Glutamatergic neuron (in vitro differentiated cells): ENCODE data around the gene LDLRAD4. TPM values are rescaled to one million over a fixed set of nuclear protein-coding genes. Genes with fewer than 3 reads are reported as not detected.

Source experiments
- DNase-seq: peaks from one replicate; pipeline ENCODE4 v3.0.0; 2022
- H3K27ac Mint-ChIP-seq: one replicate; pipeline ENCODE4 v1.8.0; 2020; ENCODE audit warnings: mild to moderate bottlenecking, mixed read lengths, inconsistent platforms; ENCODE audit not compliant: unreplicated experiment
- H3K27me3 Mint-ChIP-seq: one replicate; pipeline ENCODE4 v1.8.0; 2020; ENCODE audit warnings: mild to moderate bottlenecking, moderate library complexity, mixed read lengths, inconsistent platforms; ENCODE audit not compliant: unreplicated experiment
- H3K36me3 Mint-ChIP-seq: one replicate; pipeline ENCODE4 v1.8.0; 2020; ENCODE audit warnings: mild to moderate bottlenecking, mixed read lengths, inconsistent platforms; ENCODE audit not compliant: unreplicated experiment
- H3K4me1 Mint-ChIP-seq: one replicate; pipeline ENCODE4 v1.8.0; 2020; ENCODE audit warnings: mild to moderate bottlenecking, low read depth, mixed read lengths, inconsistent platforms; ENCODE audit not compliant: unreplicated experiment
- H3K4me3 Mint-ChIP-seq: one replicate; pipeline ENCODE4 v1.8.0; 2020; ENCODE audit warnings: mild to moderate bottlenecking, mixed read lengths, inconsistent platforms; ENCODE audit not compliant: unreplicated experiment
- H3K9me3 Mint-ChIP-seq: one replicate; pipeline ENCODE4 v1.8.0; 2020; ENCODE audit warnings: mild to moderate bottlenecking, moderate library complexity, mixed read lengths, inconsistent platforms; ENCODE audit not compliant: unreplicated experiment
- CTCF ChIP-seq: fragments of 200-600 bp; sonication (generic); IDR thresholded peaks from one replicate; pipeline ENCODE4 v1.5.0; 2021; ENCODE audit not compliant: partially characterized antibody, unreplicated experiment
- total RNA-seq: library from RNA; stranded (reverse); fragmentation: NEBNext Ultra II Directional; extraction: Animal tissue kit (Norgen Biotek cat#: 25700); gene quantifications from one replicate; pipeline ENCODE4 v1.2.1, GENCODE V29; 2021; ENCODE audit not compliant: unreplicated experiment

The LDLRAD4 gene
- total RNA-seq, 1 donor from 2014 or later, result 0.29 TPM

GRCh38 chr18:13437034-13437433 is 218.5 kb downstream of the LDLRAD4 start:
- Mint-ChIP-seq H3K36me3 (no peaks in the 10 kb centered on the region), H3K9me3 (peaks cover 2% of the 10 kb centered on the region), H3K27me3 (peaks cover 1% of the 10 kb centered on the region), H3K4me1 (no peaks in the 10 kb centered on the region), H3K27ac (no peak overlapping the region), H3K4me3 (no peak overlapping the region)
- TF ChIP-seq CTCF, result no peak
- no peak for DNase-seq

- DNase-seq, result no peak
- H3K36me3 Mint-ChIP-seq, result no peaks in the 10 kb centered on the region
- no peak for TF ChIP-seq CTCF
- no peaks in the 10 kb centered on the region for H3K4me1 Mint-ChIP-seq
- H3K4me3 Mint-ChIP-seq, result no peak overlapping the region
- H3K9me3 Mint-ChIP-seq, result peaks cover 2% of the 10 kb centered on the region
- peaks cover 1% of the 10 kb centered on the region for H3K27me3 Mint-ChIP-seq
- H3K27ac Mint-ChIP-seq, result no peak overlapping the region
Measured at GRCh38 chr18:13437796-13438506, 219.4 kb downstream of the LDLRAD4 start.

GRCh38 chr18:13438507-13439056 is 220.0 kb downstream of the LDLRAD4 start:
- Mint-ChIP-seq H3K27ac (no peak overlapping the region), H3K36me3 (no peaks in the 10 kb centered on the region), H3K4me3 (no peak overlapping the region), H3K4me1 (no peaks in the 10 kb centered on the region), H3K27me3 (peaks cover 1% of the 10 kb centered on the region), H3K9me3 (peaks cover 2% of the 10 kb centered on the region)
- no peak for DNase-seq
- TF ChIP-seq CTCF, result no peak

GRCh38 chr18:13439461-13439860 is 220.9 kb downstream of the LDLRAD4 start:
- no peak for DNase-seq
- no peaks in the 10 kb centered on the region for H3K36me3 Mint-ChIP-seq
- H3K9me3 Mint-ChIP-seq, result peaks cover 2% of the 10 kb centered on the region
- H3K4me1 Mint-ChIP-seq, result no peaks in the 10 kb centered on the region
- H3K27ac Mint-ChIP-seq, result no peak overlapping the region
- H3K4me3 Mint-ChIP-seq, result no peak overlapping the region
- TF ChIP-seq CTCF, result no peak
- peaks cover 1% of the 10 kb centered on the region for H3K27me3 Mint-ChIP-seq
